Transverse colon (tissue), 4 donors: ENCODE results near the gene RYR3.

Experiments
- CTCF ChIP-seq, 5 experiments: fragments of 200-600 bp in 3 of 5; fragments of 450-650 bp in 2 of 5; sonication (generic) in 3 of 5; IDR thresholded peaks; 1 replicate in 2 of 5; 2 replicates in 3 of 5; pipeline ENCODE4 v1.5.1; 2016 to 2017; ENCODE audit warnings: antibody characterized with exemption in 5 of 5, inconsistent platforms in 3 of 5, mild to moderate bottlenecking in 2 of 5, moderate library complexity in 1 of 5
- POLR2AphosphoS5 ChIP-seq, 3 donors: sonication (generic); formaldehyde crosslinking; IDR thresholded peaks; one replicate each; pipeline ENCODE4 v1.6.1; 2016; ENCODE audit warnings: antibody characterized with exemption in 3 of 3

DNA sequence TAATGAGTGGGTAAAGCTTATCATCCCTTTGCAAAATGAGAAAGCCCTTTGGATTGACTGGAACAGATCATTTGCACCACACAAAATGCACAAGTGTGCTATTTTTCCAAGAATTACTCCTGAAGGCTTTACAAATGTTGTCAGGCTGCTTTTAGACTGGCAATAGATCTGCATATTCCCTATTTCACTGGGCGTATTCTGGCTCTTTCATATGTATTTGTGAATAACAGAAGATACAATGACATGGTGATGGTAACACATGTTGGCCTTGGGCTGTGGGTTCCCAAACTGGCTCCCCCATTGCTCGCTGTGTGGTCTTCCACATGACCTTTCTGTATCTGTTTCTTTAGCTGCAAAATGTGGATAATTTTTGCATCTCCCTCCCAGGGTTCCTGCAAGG is 354.2 kb downstream of the RYR3 start:
- no peak for TF ChIP-seq POLR2AphosphoS5 (IDR thresholded peaks at IDR 0.05)
- no peak for TF ChIP-seq CTCF (IDR thresholded peaks at IDR 0.05)
